Kidney (tissue), 14 donors: ENCODE measurements around the gene SLC2A10. TPM values are rescaled to one million over a fixed set of nuclear protein-coding genes. Genes with fewer than 3 reads are reported as not detected.

Experiments used
- DNase-seq, 5 donors: peaks; one replicate each; pipeline ENCODE4 v3.0.0-alpha.2; 2013 to 2020
- FAIRE-seq: peaks from 2 replicates; lab custom pipeline; 2012; peaks lifted over from hg19 to GRCh38; lab: Jason Lieb, UNC
- H3K27ac ChIP-seq, 2 donors: one replicate each; pipeline ENCODE4 v1.7.0; 2013; ENCODE audit warnings: low read depth in 2 of 2, low read length in 2 of 2, inconsistent platforms in 1 of 2
- H3K27me3 ChIP-seq: one replicate; pipeline ENCODE4 v1.7.1; 2013; ENCODE audit warnings: low read length, inconsistent platforms; ENCODE audit not compliant: control insufficient read depth, insufficient read depth
- H3K36me3 ChIP-seq, 3 donors: one replicate each; pipeline versions ENCODE4 v1.7.0 to v1.7.1; 2013; ENCODE audit warnings: low read length in 3 of 3, control low read depth in 1 of 3, inconsistent platforms in 1 of 3; ENCODE audit not compliant: insufficient read depth in 3 of 3, control insufficient read depth in 2 of 3
- H3K4me1 ChIP-seq, 3 donors: one replicate each; pipeline versions ENCODE4 v1.7.0 to v1.7.1; 2013; ENCODE audit warnings: low read length in 3 of 3, inconsistent platforms in 1 of 3, low read depth in 1 of 3; ENCODE audit not compliant: control insufficient read depth in 2 of 3, insufficient read depth in 2 of 3
- H3K4me3 ChIP-seq, 3 donors: one replicate each; pipeline versions ENCODE4 v1.7.0 to v1.8.1; 2013; ENCODE audit warnings: low read length in 3 of 3, control low read depth in 1 of 3, inconsistent platforms in 1 of 3
- H3K9ac ChIP-seq, 3 donors: one replicate each; pipeline versions ENCODE4 v1.7.0 to v1.7.1; 2013; ENCODE audit warnings: low read length in 3 of 3, control low read depth in 1 of 3, inconsistent platforms in 1 of 3
- H3K9me3 ChIP-seq, 3 donors: one replicate each; pipeline versions ENCODE4 v1.7.0 to v1.7.1; 2013; ENCODE audit warnings: low read length in 3 of 3, control low read depth in 1 of 3, inconsistent platforms in 1 of 3; ENCODE audit not compliant: control insufficient read depth in 2 of 3, insufficient read depth in 1 of 3
- CTCF ChIP-seq: IDR thresholded peaks from 3 replicates; pipeline ENCODE4 v1.5.1; 2012; ENCODE audit warnings: mild to moderate bottlenecking, moderate library complexity, borderline replicate concordance; ENCODE audit not compliant: insufficient read depth; ENCODE audit errors: extremely low read depth
- intact Hi-C: fragments of 100-400 bp; cut with DNase I; formaldehyde crosslinking; loops from one replicate; pipeline ENCODE4 v1.11.1; 2022
- polyA plus RNA-seq: library from polyadenylated mRNA; stranded (reverse); fragments of 350-450 nt; fragmentation: Illumina TruSeq; extraction: RNeasy Lipid Tissue Mini Kit (QIAGEN cat#74804); gene quantifications from one replicate; pipeline ENCODE4 v1.2.3, GENCODE V29; 2014; ENCODE audit warnings: low read depth, low replicate concordance; ENCODE audit not compliant: insufficient read depth
- total RNA-seq: library from RNA; stranded (reverse); fragmentation: NEBNext Ultra II Directional; extraction: Animal tissue kit (Norgen Biotek cat#: 25700); gene quantifications from one replicate; pipeline ENCODE4 v1.2.1, GENCODE V29; 2021
- donor health status: control.
- donor health status: control.
- donor health status: control.
- donor health status: control.
- donor health status: control.
- donor health status: DM: yes; HTN: yes; CAD: no.
- donor health status: Normal renal cell carcinoma (clear cell type).

SLC2A10 gene
- total and polyA plus RNA-seq, 2 donors from 2014 or later = 3.7 to 7.1 TPM

- FAIRE-seq = no peak
- Histone ChIP-seq H3K27me3 (no peaks in the 10 kb centered on the region), H3K36me3 (peaks cover 0 to 14% (median 0%) of the 10 kb centered on the region in 3 donors), H3K4me3 (peak overlapping the region in 1 of 3 donors; percentile 58), H3K9me3 (no peaks in the 10 kb centered on the region), H3K27ac (no peak overlapping the region), H3K9ac (no peak overlapping the region), H3K4me1 (peaks cover 2 to 10% (median 9%) of the 10 kb centered on the region in 3 donors)
- intact Hi-C loops = no loop called here
- TF ChIP-seq CTCF = no peak
- DNase-seq = no peak
Observed at GRCh38 chr20:46683011-46683667, 26.3 kb upstream of the SLC2A10 start.

- Histone ChIP-seq H3K9me3 (no peaks in the 10 kb centered on the region), H3K27ac (no peak overlapping the region), H3K36me3 (peaks cover 0 to 14% (median 0%) of the 10 kb centered on the region in 3 donors), H3K4me3 (peak overlapping the region; percentile 25 to 68 (median 58)), H3K9ac (peak overlapping the region in 1 of 3 donors; percentile 58), H3K4me1 (peaks cover 2 to 15% (median 14%) of the 10 kb centered on the region in 3 donors), H3K27me3 (no peaks in the 10 kb centered on the region)
- intact Hi-C loops = no loop called here
- TF ChIP-seq CTCF = no peak
- FAIRE-seq (no peak), DNase-seq (no peak)
Observed at GRCh38 chr20:46683668-46683938, 25.8 kb upstream of the SLC2A10 start.

GRCh38 chr20:46683939-46684750 lies 25.3 kb upstream of the SLC2A10 start:
- H3K27me3 ChIP-seq = no peaks in the 10 kb centered on the region
- peak overlapping the region; percentile 25 to 68 (median 58) for H3K4me3 ChIP-seq
- FAIRE-seq (no peak), DNase-seq (peak; percentile 69 to 89 (median 75))
- intact Hi-C loops = no loop called here
- H3K9ac ChIP-seq = peak overlapping the region in 1 of 3 donors; percentile 58
- no peaks in the 10 kb centered on the region for H3K9me3 ChIP-seq
- peaks cover 0 to 14% (median 0%) of the 10 kb centered on the region in 3 donors for H3K36me3 ChIP-seq
- peaks cover 2 to 15% (median 14%) of the 10 kb centered on the region in 3 donors for H3K4me1 ChIP-seq
- TF ChIP-seq CTCF = no peak
- H3K27ac ChIP-seq = no peak overlapping the region
